Esophagus squamous epithelium (tissue), 5 donors: ENCODE data around the gene ARHGAP26. TPM values are rescaled to one million over a fixed set of nuclear protein-coding genes. Genes with fewer than 3 reads are reported as not detected.

Source experiments
- DNase-seq: peaks from one replicate; lab custom pipeline; 2025; lab: John Stamatoyannopoulos, UW
- H3K27ac ChIP-seq, 4 donors: fragments of 200-600 bp; sonication (generic); one replicate each; pipeline ENCODE4 v1.5.1; 2016 to 2019; ENCODE audit warnings: mild to moderate bottlenecking in 1 of 4
- H3K27me3 ChIP-seq, 4 donors: fragments of 200-600 bp; sonication (generic); 1 replicate in 3 of 4; 2 replicates in 1 of 4; pipeline versions ENCODE4 v1.5.1 to v1.6.0; 2017 to 2021; ENCODE audit warnings: antibody characterized with exemption in 1 of 4
- H3K36me3 ChIP-seq, 3 donors: fragments of 200-600 bp; sonication (generic); one replicate each; pipeline ENCODE4 v1.5.1; 2016 to 2019
- H3K4me1 ChIP-seq, 3 donors: fragments of 200-600 bp; sonication (generic); one replicate each; pipeline ENCODE4 v1.5.1; 2017 to 2019
- H3K4me3 ChIP-seq, 4 donors: fragments of 200-600 bp; sonication (generic); 1 replicate in 3 of 4; 2 replicates in 1 of 4; pipeline ENCODE4 v1.5.1; 2016 to 2019; ENCODE audit warnings: mild to moderate bottlenecking in 2 of 4, moderate library complexity in 1 of 4
- H3K9me3 ChIP-seq, 3 donors: fragments of 200-600 bp; sonication (generic); one replicate each; pipeline ENCODE4 v1.5.1; 2016 to 2019
- CTCF ChIP-seq, 6 experiments: fragments of 450-650 bp in 4 of 6; fragments of 200-600 bp in 2 of 6; sonication (generic) in 2 of 6; IDR thresholded peaks; one replicate each; pipeline ENCODE4 v1.5.1; 2016 to 2019; ENCODE audit warnings: antibody characterized with exemption in 6 of 6, mild to moderate bottlenecking in 4 of 6, moderate library complexity in 4 of 6
- POLR2A ChIP-seq, 4 donors: fragments of 450-650 bp; IDR thresholded peaks; one replicate each; pipeline ENCODE4 v1.6.1; 2017; ENCODE audit warnings: antibody characterized with exemption in 4 of 4, mild to moderate bottlenecking in 4 of 4, moderate library complexity in 3 of 4
- WGBS, 2 donors: methylation state at CpG; one replicate each; pipeline ENCODE4 v1.1.5; 2018; 5-methylcytosine and 5-hydroxymethylcytosine counted together
- intact Hi-C: fragments of 100-400 bp; cut with DNase I; formaldehyde crosslinking; loops from one replicate; pipeline ENCODE4 v1.15.0; 2022
- total RNA-seq, 4 donors: library from RNA; depleted of rRNA; stranded (reverse); fragments of >200 nt; gene quantifications; one replicate each; pipeline ENCODE4 v1.1.0, GENCODE V29; 2016
- donor health status: DM: yes; HTN: yes; CAD: no.

Gene ARHGAP26
- total RNA-seq, 4 donors from 2014 or later = 4.4 to 18.7 (median 15.4) TPM

- intact Hi-C loops = no loop called here
- H3K9me3 ChIP-seq = no peaks in the 10 kb centered on the region
- no peak overlapping the region for H3K4me3 ChIP-seq
- no peak for DNase-seq
- no peaks in the 10 kb centered on the region for H3K27me3 ChIP-seq
- no peak for TF ChIP-seq POLR2A (IDR thresholded peaks at IDR 0.05)
- TF ChIP-seq CTCF (IDR thresholded peaks at IDR 0.05) = no peak
- 20 to 34% methylated on average over 3 of the region's 3 CpGs for WGBS, 2 donors
- peaks cover 0 to 33% (median 15%) of the 10 kb centered on the region in 3 donors for H3K4me1 ChIP-seq
- peak overlapping the region; percentile 15 to 68 (median 60) for H3K27ac ChIP-seq
- H3K36me3 ChIP-seq = no peaks in the 10 kb centered on the region
These were observed 17.0 kb upstream of the ARHGAP26 start for GRCh38 chr5:142753116-142753631.

GRCh38 chr5:142754031-142754430 is 16.1 kb upstream of the ARHGAP26 start:
- DNase-seq = no peak
- Histone ChIP-seq H3K36me3 (no peaks in the 10 kb centered on the region), H3K4me3 (no peak overlapping the region), H3K4me1 (peaks cover 0 to 27% (median 9%) of the 10 kb centered on the region in 3 donors), H3K27ac (peak overlapping the region in 2 of 4 donors; percentile 61 to 68), H3K9me3 (no peaks in the 10 kb centered on the region), H3K27me3 (no peaks in the 10 kb centered on the region)
- WGBS, 2 donors = 85 to 89% methylated on average over 1 to 3 of the region's 3 CpGs
- intact Hi-C loops = no loop called here
- TF ChIP-seq CTCF (IDR thresholded peaks at IDR 0.05) (no peak), POLR2A (IDR thresholded peaks at IDR 0.05) (no peak)

- Histone ChIP-seq H3K4me3 (no peak overlapping the region), H3K27me3 (no peaks in the 10 kb centered on the region), H3K4me1 (peaks cover 0 to 22% (median 7%) of the 10 kb centered on the region in 3 donors), H3K9me3 (no peaks in the 10 kb centered on the region), H3K27ac (no peak overlapping the region), H3K36me3 (no peaks in the 10 kb centered on the region)
- intact Hi-C loops = no loop called here
- no peak for TF ChIP-seq POLR2A (IDR thresholded peaks at IDR 0.05)
- TF ChIP-seq CTCF (IDR thresholded peaks at IDR 0.05) = no peak
- no peak for DNase-seq
- 37 to 62% methylated on average over 3 of the region's 3 CpGs for WGBS, 2 donors
These were observed 13.6 kb upstream of the ARHGAP26 start for GRCh38 chr5:142756576-142756975.

- WGBS, 2 donors = 86% methylated on average over 4 of the region's 4 CpGs
- intact Hi-C loops = no loop called here
- no peak for TF ChIP-seq CTCF (IDR thresholded peaks at IDR 0.05)
- TF ChIP-seq POLR2A (IDR thresholded peaks at IDR 0.05) = no peak
- no peak overlapping the region for H3K27ac ChIP-seq
- no peak overlapping the region for H3K4me3 ChIP-seq
- H3K4me1 ChIP-seq = peaks cover 0 to 16% (median 7%) of the 10 kb centered on the region in 3 donors
- no peaks in the 10 kb centered on the region for H3K27me3 ChIP-seq
- no peak for DNase-seq
- no peaks in the 10 kb centered on the region for H3K36me3 ChIP-seq
- H3K9me3 ChIP-seq = no peaks in the 10 kb centered on the region
These were observed 12.6 kb upstream of the ARHGAP26 start for GRCh38 chr5:142757564-142757963.

GRCh38 chr5:142758062-142758795 is 11.9 kb upstream of the ARHGAP26 start:
- Histone ChIP-seq H3K36me3 (no peaks in the 10 kb centered on the region), H3K9me3 (no peaks in the 10 kb centered on the region), H3K27ac (no peak overlapping the region), H3K27me3 (no peaks in the 10 kb centered on the region), H3K4me3 (no peak overlapping the region), H3K4me1 (peaks cover 0 to 10% (median 5%) of the 10 kb centered on the region in 3 donors)
- WGBS, 2 donors = 82 to 89% methylated on average over 7 of the region's 7 CpGs
- intact Hi-C loops = no loop called here
- DNase-seq = no peak
- no peak for TF ChIP-seq POLR2A (IDR thresholded peaks at IDR 0.05)
- TF ChIP-seq CTCF (IDR thresholded peaks at IDR 0.05) = no peak
